ENCODE results near the gene R3HDM4.

R3HDM4 gene

GRCh38 chr19:870963-871401 is 42.0 kb downstream of the R3HDM4 start:
- no peak overlapping the region for H2BK12ac ChIP-seq (ENCODE audit: low read length)
- WGBS (ENCODE audit: extremely low coverage, insufficient coverage, insufficient read length) = no CpG with 5 or more reads among the region's 28 CpGs

GRCh38 chr19:870314-870713 is 42.7 kb downstream of the R3HDM4 start:
- no peak overlapping the region for H4K8ac ChIP-seq (ENCODE audit: low read depth, low read length)
- H3K36me3 ChIP-seq (ENCODE audit: control insufficient read depth in 1 of 2, insufficient read depth in 2 of 2, low read length in 2 of 2) = peaks cover 45 to 46% of the 10 kb centered on the region in 2 experiments
- no peak overlapping the region for H2BK12ac ChIP-seq (ENCODE audit: low read length)
- no peak overlapping the region for H3K4me2 ChIP-seq (ENCODE audit: low read length)
- H3K27ac ChIP-seq (ENCODE audit: low read depth, low read length) = no peak overlapping the region
- no peak overlapping the region for H3K18ac ChIP-seq (ENCODE audit: low read length)
- no peak overlapping the region for H4K12ac ChIP-seq (ENCODE audit: low read depth, low read length)
- no peak overlapping the region for H2AFZ ChIP-seq (ENCODE audit: insufficient read depth, low read length, poor library complexity)
- H2AK5ac ChIP-seq (ENCODE audit: low read length) = no peak overlapping the region
- H3K4me3 ChIP-seq (ENCODE audit: low read depth, low read length) = no peak overlapping the region
- no peaks in the 10 kb centered on the region for H3K27me3 ChIP-seq (ENCODE audit: insufficient read depth, low read length)
- H3K14ac ChIP-seq (ENCODE audit: low read length) = no peak overlapping the region
- DNase-seq = no peak
- peaks cover 13 to 16% of the 10 kb centered on the region in 2 experiments for H3K4me1 ChIP-seq (ENCODE audit: control insufficient read depth in 1 of 2, insufficient read depth in 2 of 2, low read length in 2 of 2)
- H3K79me2 ChIP-seq (ENCODE audit: control insufficient read depth, insufficient read depth, low read length, poor library complexity) = peaks cover 4% of the 10 kb centered on the region
- no peaks in the 10 kb centered on the region for H3K9me3 ChIP-seq (ENCODE audit: insufficient read depth, low read depth, low read length)
- H4K91ac ChIP-seq (ENCODE audit: low read depth, low read length) = no peak overlapping the region
- H2BK120ac ChIP-seq (ENCODE audit: insufficient read depth, low read length, poor library complexity) = no peak overlapping the region
- H3K9ac ChIP-seq (ENCODE audit: low read length) = no peak overlapping the region
- H3K23ac ChIP-seq (ENCODE audit: low read length) = no peak overlapping the region
- peaks cover 5% of the 10 kb centered on the region for H3K79me1 ChIP-seq (ENCODE audit: low read length)
- no peak overlapping the region for H2BK5ac ChIP-seq (ENCODE audit: low read depth, low read length, poor library complexity)
- H3K4ac ChIP-seq (ENCODE audit: low read depth, low read length) = no peak overlapping the region
- WGBS (ENCODE audit: extremely low coverage, insufficient coverage, insufficient read length) = no CpG with 5 or more reads among the region's 8 CpGs

More at GRCh38 chr19:870963-871401, 42.0 kb downstream of the R3HDM4 start:
- Histone ChIP-seq H2BK5ac (ENCODE audit: low read depth, low read length, poor library complexity) (no peak overlapping the region), H3K4me2 (ENCODE audit: low read length) (no peak overlapping the region), H3K27me3 (ENCODE audit: insufficient read depth, low read length) (no peaks in the 10 kb centered on the region), H3K23ac (ENCODE audit: low read length) (no peak overlapping the region), H3K79me2 (ENCODE audit: control insufficient read depth, insufficient read depth, low read length, poor library complexity) (peaks cover 4% of the 10 kb centered on the region), H3K79me1 (ENCODE audit: low read length) (peaks cover 5% of the 10 kb centered on the region), H2AFZ (ENCODE audit: insufficient read depth, low read length, poor library complexity) (no peak overlapping the region), H3K4me3 (ENCODE audit: low read depth, low read length) (no peak overlapping the region), H3K4ac (ENCODE audit: low read depth, low read length) (no peak overlapping the region), H3K18ac (ENCODE audit: low read length) (no peak overlapping the region), H3K14ac (ENCODE audit: low read length) (no peak overlapping the region), H3K36me3 (ENCODE audit: control insufficient read depth in 1 of 2, insufficient read depth in 2 of 2, low read length in 2 of 2) (peaks cover 52 to 53% of the 10 kb centered on the region in 2 experiments), H3K9me3 (ENCODE audit: insufficient read depth, low read depth, low read length) (no peaks in the 10 kb centered on the region), H4K91ac (ENCODE audit: low read depth, low read length) (no peak overlapping the region), H4K8ac (ENCODE audit: low read depth, low read length) (no peak overlapping the region), H4K12ac (ENCODE audit: low read depth, low read length) (no peak overlapping the region), H3K9ac (ENCODE audit: low read length) (no peak overlapping the region), H3K27ac (ENCODE audit: low read depth, low read length) (no peak overlapping the region), H2BK120ac (ENCODE audit: insufficient read depth, low read length, poor library complexity) (no peak overlapping the region), H3K4me1 (ENCODE audit: control insufficient read depth in 1 of 2, insufficient read depth in 2 of 2, low read length in 2 of 2) (peaks cover 13 to 16% of the 10 kb centered on the region in 2 experiments), H2AK5ac (ENCODE audit: low read length) (no peak overlapping the region)
- DNase-seq = no peak

GRCh38 chr19:869245-870177 is 43.5 kb downstream of the R3HDM4 start:
- peak overlapping the region; percentile 60 for H3K27ac ChIP-seq (ENCODE audit: low read depth, low read length)
- H4K12ac ChIP-seq (ENCODE audit: low read depth, low read length) = no peak overlapping the region
- no peak overlapping the region for H3K4me3 ChIP-seq (ENCODE audit: low read depth, low read length)
- no peak overlapping the region for H3K23ac ChIP-seq (ENCODE audit: low read length)
- H3K14ac ChIP-seq (ENCODE audit: low read length) = peak overlapping the region; percentile 69
- H3K27me3 ChIP-seq (ENCODE audit: insufficient read depth, low read length) = no peaks in the 10 kb centered on the region
- peaks cover 40 to 41% of the 10 kb centered on the region in 2 experiments for H3K36me3 ChIP-seq (ENCODE audit: control insufficient read depth in 1 of 2, insufficient read depth in 2 of 2, low read length in 2 of 2)
- peak overlapping the region; percentile 69 for H3K18ac ChIP-seq (ENCODE audit: low read length)
- peaks cover 5% of the 10 kb centered on the region for H3K79me1 ChIP-seq (ENCODE audit: low read length)
- H3K9ac ChIP-seq (ENCODE audit: low read length) = no peak overlapping the region
- peaks cover 4% of the 10 kb centered on the region for H3K79me2 ChIP-seq (ENCODE audit: control insufficient read depth, insufficient read depth, low read length, poor library complexity)
- H3K4me2 ChIP-seq (ENCODE audit: low read length) = no peak overlapping the region
- H2BK120ac ChIP-seq (ENCODE audit: insufficient read depth, low read length, poor library complexity) = peak overlapping the region; percentile 52
- no peaks in the 10 kb centered on the region for H3K9me3 ChIP-seq (ENCODE audit: insufficient read depth, low read depth, low read length)
- DNase-seq = peak; percentile 78 to 84
- peaks cover 13 to 16% of the 10 kb centered on the region in 2 experiments for H3K4me1 ChIP-seq (ENCODE audit: control insufficient read depth in 1 of 2, insufficient read depth in 2 of 2, low read length in 2 of 2)
- peak overlapping the region; percentile 48 for H3K4ac ChIP-seq (ENCODE audit: low read depth, low read length)
- peak overlapping the region; percentile 52 for H4K8ac ChIP-seq (ENCODE audit: low read depth, low read length)
- no peak overlapping the region for H2AFZ ChIP-seq (ENCODE audit: insufficient read depth, low read length, poor library complexity)
- WGBS (ENCODE audit: extremely low coverage, insufficient coverage, insufficient read length) = no CpG with 5 or more reads among the region's 29 CpGs
- H4K91ac ChIP-seq (ENCODE audit: low read depth, low read length) = peak overlapping the region; percentile 68
- peak overlapping the region; percentile 77 for H2AK5ac ChIP-seq (ENCODE audit: low read length)
- no peak overlapping the region for H2BK5ac ChIP-seq (ENCODE audit: low read depth, low read length, poor library complexity)
- H2BK12ac ChIP-seq (ENCODE audit: low read length) = peak overlapping the region; percentile 42

GRCh38 chr19:868458-869244 is 44.4 kb downstream of the R3HDM4 start:
- no peak overlapping the region for H3K23ac ChIP-seq (ENCODE audit: low read length)
- no peaks in the 10 kb centered on the region for H3K9me3 ChIP-seq (ENCODE audit: insufficient read depth, low read depth, low read length)
- peaks cover 34 to 35% of the 10 kb centered on the region in 2 experiments for H3K36me3 ChIP-seq (ENCODE audit: control insufficient read depth in 1 of 2, insufficient read depth in 2 of 2, low read length in 2 of 2)
- H2AFZ ChIP-seq (ENCODE audit: insufficient read depth, low read length, poor library complexity) = no peak overlapping the region
- peaks cover 5% of the 10 kb centered on the region for H3K79me1 ChIP-seq (ENCODE audit: low read length)
- H3K27ac ChIP-seq (ENCODE audit: low read depth, low read length) = peak overlapping the region; percentile 49
- H3K4me2 ChIP-seq (ENCODE audit: low read length) = no peak overlapping the region
- H3K14ac ChIP-seq (ENCODE audit: low read length) = peak overlapping the region; percentile 69
- peak overlapping the region; percentile 52 for H4K8ac ChIP-seq (ENCODE audit: low read depth, low read length)
- peaks cover 13 to 16% of the 10 kb centered on the region in 2 experiments for H3K4me1 ChIP-seq (ENCODE audit: control insufficient read depth in 1 of 2, insufficient read depth in 2 of 2, low read length in 2 of 2)
- H3K4ac ChIP-seq (ENCODE audit: low read depth, low read length) = peak overlapping the region; percentile 48
- H3K18ac ChIP-seq (ENCODE audit: low read length) = peak overlapping the region; percentile 69
- H3K27me3 ChIP-seq (ENCODE audit: insufficient read depth, low read length) = no peaks in the 10 kb centered on the region
- H2AK5ac ChIP-seq (ENCODE audit: low read length) = peak overlapping the region; percentile 77
- no peak overlapping the region for H4K12ac ChIP-seq (ENCODE audit: low read depth, low read length)
- peak overlapping the region; percentile 42 for H2BK12ac ChIP-seq (ENCODE audit: low read length)
- no peak overlapping the region for H3K9ac ChIP-seq (ENCODE audit: low read length)
- no peak for DNase-seq
- H2BK120ac ChIP-seq (ENCODE audit: insufficient read depth, low read length, poor library complexity) = peak overlapping the region; percentile 52
- peaks cover 4% of the 10 kb centered on the region for H3K79me2 ChIP-seq (ENCODE audit: control insufficient read depth, insufficient read depth, low read length, poor library complexity)
- H2BK5ac ChIP-seq (ENCODE audit: low read depth, low read length, poor library complexity) = no peak overlapping the region
- peak overlapping the region; percentile 68 for H4K91ac ChIP-seq (ENCODE audit: low read depth, low read length)
- WGBS (ENCODE audit: extremely low coverage, insufficient coverage, insufficient read length) = no CpG with 5 or more reads among the region's 34 CpGs
- no peak overlapping the region for H3K4me3 ChIP-seq (ENCODE audit: low read depth, low read length)
